Measurements from ENCODE around the gene RNF141. TPM values are rescaled to one million over a fixed set of nuclear protein-coding genes. Genes with fewer than 3 reads are reported as not detected.

Gene RNF141
- total RNA-seq, 2 experiments from 2014 or later: 8.2 to 20.1 TPM

DNA sequence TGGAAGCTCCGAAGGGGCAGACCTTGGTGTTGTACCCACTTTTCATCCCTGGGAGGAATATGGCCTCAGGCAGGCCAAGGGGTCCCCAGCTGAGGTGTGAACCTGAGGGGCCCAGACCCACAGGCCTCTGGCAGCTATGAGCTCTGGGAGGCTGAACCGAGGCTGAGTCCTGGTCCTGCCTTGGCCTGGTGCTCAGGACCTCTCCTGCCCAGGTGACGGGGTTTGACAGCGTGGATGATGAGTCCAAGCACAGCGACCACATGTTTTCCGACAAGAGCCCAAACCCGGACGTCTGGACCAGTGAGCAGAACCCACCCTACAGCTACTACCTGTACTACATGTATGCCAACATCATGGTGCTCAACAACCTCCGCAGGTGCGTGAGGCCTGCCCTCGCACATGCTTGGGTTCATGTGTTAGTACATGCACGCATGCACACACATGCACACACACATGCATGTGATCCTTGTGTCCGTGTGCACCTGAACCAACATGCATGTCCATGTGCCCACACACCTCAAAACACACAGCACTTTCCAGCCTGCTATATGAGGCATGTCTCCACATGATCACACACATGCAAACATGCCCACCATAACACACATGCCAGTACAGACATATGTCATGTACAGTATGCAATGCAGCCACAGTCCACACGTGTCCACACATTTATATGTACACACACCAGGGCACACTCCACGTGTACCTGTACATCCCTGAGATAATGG lies 40.9 kb downstream of the RNF141 start:
- Histone ChIP-seq H3K4me1 (ENCODE audit: insufficient read depth, low read length, poor library complexity, severe bottlenecking) (no peaks in the 10 kb centered on the region), H3K9me3 (ENCODE audit: low read length) (no peaks in the 10 kb centered on the region), H3K4me3 (ENCODE audit: low read depth, low read length, poor library complexity, severe bottlenecking) (no peak overlapping the region), H2AFZ (ENCODE audit: low read length) (no peak overlapping the region), H3K27ac (ENCODE audit: low read depth, low read length, poor library complexity, severe bottlenecking) (no peak overlapping the region), H3K79me2 (ENCODE audit: insufficient read depth, low read depth, low read length) (no peaks in the 10 kb centered on the region), H3K36me3 (ENCODE audit: insufficient read depth, low read length) (peaks cover 52% of the 10 kb centered on the region), H4K20me1 (ENCODE audit: insufficient read depth, low read length) (no peaks in the 10 kb centered on the region), H3K4me2 (ENCODE audit: low read length) (no peak overlapping the region), H3K9me2 (ENCODE audit: insufficient read depth, low read length) (no peaks in the 10 kb centered on the region)
- no peak for DNase-seq (ENCODE audit: low spot score)
- ChIA-PET POLR2A (no interaction called here), CTCF (ENCODE audit: unreplicated experiment) (no interaction called here)
- intact Hi-C loops (cut with micrococcal nuclease; ENCODE audit: unreplicated experiment): no loop called here
- BruUV-seq (replicated peaks): no TSS peak
- TF ChIP-seq, protein P1, sequence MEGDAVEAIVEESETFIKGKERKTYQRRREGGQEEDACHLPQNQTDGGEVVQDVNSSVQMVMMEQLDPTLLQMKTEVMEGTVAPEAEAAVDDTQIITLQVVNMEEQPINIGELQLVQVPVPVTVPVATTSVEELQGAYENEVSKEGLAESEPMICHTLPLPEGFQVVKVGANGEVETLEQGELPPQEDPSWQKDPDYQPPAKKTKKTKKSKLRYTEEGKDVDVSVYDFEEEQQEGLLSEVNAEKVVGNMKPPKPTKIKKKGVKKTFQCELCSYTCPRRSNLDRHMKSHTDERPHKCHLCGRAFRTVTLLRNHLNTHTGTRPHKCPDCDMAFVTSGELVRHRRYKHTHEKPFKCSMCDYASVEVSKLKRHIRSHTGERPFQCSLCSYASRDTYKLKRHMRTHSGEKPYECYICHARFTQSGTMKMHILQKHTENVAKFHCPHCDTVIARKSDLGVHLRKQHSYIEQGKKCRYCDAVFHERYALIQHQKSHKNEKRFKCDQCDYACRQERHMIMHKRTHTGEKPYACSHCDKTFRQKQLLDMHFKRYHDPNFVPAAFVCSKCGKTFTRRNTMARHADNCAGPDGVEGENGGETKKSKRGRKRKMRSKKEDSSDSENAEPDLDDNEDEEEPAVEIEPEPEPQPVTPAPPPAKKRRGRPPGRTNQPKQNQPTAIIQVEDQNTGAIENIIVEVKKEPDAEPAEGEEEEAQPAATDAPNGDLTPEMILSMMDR (conservative IDR thresholded peaks at IDR 0.05; ENCODE audit: low read length): no peak
- no peak for TF ChIP-seq EZH2phosphoT487 (IDR thresholded peaks at IDR 0.05; ENCODE audit: borderline replicate concordance, low read depth, low read length)

DNA sequence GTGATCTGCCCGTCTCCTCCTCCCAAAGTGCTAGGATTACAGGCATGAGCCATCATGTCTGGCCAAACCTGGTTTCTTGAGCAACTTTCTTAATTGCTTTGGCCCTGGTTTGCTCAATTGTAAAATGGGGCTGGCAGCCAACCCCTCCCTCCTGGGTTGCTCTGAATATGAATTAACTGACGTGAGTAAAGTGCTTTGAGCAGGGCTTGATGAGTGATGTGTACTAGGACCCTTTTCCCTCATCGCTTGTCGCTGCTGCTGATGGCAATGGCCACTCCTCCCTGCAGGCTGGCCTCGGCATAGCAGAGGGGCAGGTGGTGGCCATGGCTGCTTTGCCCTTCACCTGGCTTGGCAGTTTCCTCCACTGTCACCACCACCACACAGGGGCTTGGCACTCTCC lies 41.5 kb downstream of the RNF141 start:
- no peak for DNase-seq (ENCODE audit: low spot score)
- H3K9me3 ChIP-seq (ENCODE audit: low read length): no peaks in the 10 kb centered on the region
- intact Hi-C loops (cut with micrococcal nuclease; ENCODE audit: unreplicated experiment): no loop called here
- ChIA-PET POLR2A (no interaction called here), CTCF (ENCODE audit: unreplicated experiment) (no interaction called here)
- H4K20me1 ChIP-seq (ENCODE audit: insufficient read depth, low read length): no peaks in the 10 kb centered on the region
- no TSS peak for BruUV-seq (replicated peaks)
- H3K4me2 ChIP-seq (ENCODE audit: low read length): no peak overlapping the region
- H3K4me1 ChIP-seq (ENCODE audit: insufficient read depth, low read length, poor library complexity, severe bottlenecking): no peaks in the 10 kb centered on the region
- H2AFZ ChIP-seq (ENCODE audit: low read length): no peak overlapping the region
- H3K27ac ChIP-seq (ENCODE audit: low read depth, low read length, poor library complexity, severe bottlenecking): no peak overlapping the region
- no peak for TF ChIP-seq EZH2phosphoT487 (IDR thresholded peaks at IDR 0.05; ENCODE audit: borderline replicate concordance, low read depth, low read length)
- TF ChIP-seq, protein P1 (conservative IDR thresholded peaks at IDR 0.05; ENCODE audit: low read length): no peak
- H3K79me2 ChIP-seq (ENCODE audit: insufficient read depth, low read depth, low read length): no peaks in the 10 kb centered on the region
- peaks cover 58% of the 10 kb centered on the region for H3K36me3 ChIP-seq (ENCODE audit: insufficient read depth, low read length)
- H3K9me2 ChIP-seq (ENCODE audit: insufficient read depth, low read length): no peaks in the 10 kb centered on the region
- no peak overlapping the region for H3K4me3 ChIP-seq (ENCODE audit: low read depth, low read length, poor library complexity, severe bottlenecking)
